Nucleus accumbens (tissue), 56 donors: ENCODE measurements around the gene HSPA12B.

Experiments used
- DNase-seq, 56 donors: peaks; one replicate each; lab custom pipeline; 2025; lab: John Stamatoyannopoulos, UW

Gene HSPA12B

GRCh38 chr20:3760655-3761348, 28.3 kb downstream of the HSPA12B start:
- DNase-seq, result no peak

- DNase-seq, result no peak
Measured at GRCh38 chr20:3763671-3764601, 31.5 kb downstream of the HSPA12B start.

GRCh38 chr20:3764659-3765058, 32.2 kb downstream of the HSPA12B start:
- no peak for DNase-seq

- no peak for DNase-seq
Measured at GRCh38 chr20:3765171-3765882, 32.8 kb downstream of the HSPA12B start.

GRCh38 chr20:3766422-3767109, 34.1 kb downstream of the HSPA12B start:
- no peak for DNase-seq

- peak in 1 of 56 donors; percentile 50 for DNase-seq
Measured at GRCh38 chr20:3767110-3767426, 34.6 kb downstream of the HSPA12B start.

- DNase-seq, result peak; percentile 88 to 100 (median 97)
Measured at GRCh38 chr20:3767427-3768341, 35.2 kb downstream of the HSPA12B start, which contains the start of gene ADISSP. Gene ADISSP (minus strand): TSS chr20:3767753. CDS start chr20:3760100, 7,653 bp downstream.

GRCh38 chr20:3768342-3769130, 36.1 kb downstream of the HSPA12B start:
- peak in 55 of 56 donors; percentile 42 to 94 (median 80) for DNase-seq

- no peak for DNase-seq
Measured at GRCh38 chr20:3771552-3772058, 39.1 kb downstream of the HSPA12B start.

- no peak for DNase-seq
Measured at GRCh38 chr20:3775457-3776108, 43.1 kb downstream of the HSPA12B start.

GRCh38 chr20:3777381-3777715, 44.9 kb downstream of the HSPA12B start:
- DNase-seq, result no peak

GRCh38 chr20:3777716-3778629, 45.5 kb downstream of the HSPA12B start:
- peak in 3 of 56 donors; percentile 21 to 53 (median 41) for DNase-seq

GRCh38 chr20:3778976-3779375, 46.5 kb downstream of the HSPA12B start:
- peak in 12 of 56 donors; percentile 15 to 55 (median 37) for DNase-seq

- peak in 53 of 56 donors; percentile 18 to 90 (median 69) for DNase-seq
Measured at GRCh38 chr20:3781153-3781910, 48.8 kb downstream of the HSPA12B start, which contains the start of gene SPEF1. Gene SPEF1 (minus strand): TSS chr20:3781448. CDS start chr20:3781287, 161 bp downstream.

GRCh38 chr20:3782597-3782996, 50.1 kb downstream of the HSPA12B start:
- DNase-seq, result no peak

GRCh38 chr20:3783068-3783489, 50.6 kb downstream of the HSPA12B start:
- DNase-seq, result no peak
